GM12873 (cell line): ENCODE results near the gene CUL4B.

ENCODE experiments used
- TF ChIP-seq, protein P1 (sequence below): IDR thresholded peaks from 2 replicates; pipeline ENCODE4 v1.5.1; 2012; ENCODE audit warnings: low read depth, mild to moderate bottlenecking, moderate library complexity, low read length, control low read depth; ENCODE audit not compliant: insufficient read depth; ENCODE audit errors: missing control alignments

CUL4B gene

DNA sequence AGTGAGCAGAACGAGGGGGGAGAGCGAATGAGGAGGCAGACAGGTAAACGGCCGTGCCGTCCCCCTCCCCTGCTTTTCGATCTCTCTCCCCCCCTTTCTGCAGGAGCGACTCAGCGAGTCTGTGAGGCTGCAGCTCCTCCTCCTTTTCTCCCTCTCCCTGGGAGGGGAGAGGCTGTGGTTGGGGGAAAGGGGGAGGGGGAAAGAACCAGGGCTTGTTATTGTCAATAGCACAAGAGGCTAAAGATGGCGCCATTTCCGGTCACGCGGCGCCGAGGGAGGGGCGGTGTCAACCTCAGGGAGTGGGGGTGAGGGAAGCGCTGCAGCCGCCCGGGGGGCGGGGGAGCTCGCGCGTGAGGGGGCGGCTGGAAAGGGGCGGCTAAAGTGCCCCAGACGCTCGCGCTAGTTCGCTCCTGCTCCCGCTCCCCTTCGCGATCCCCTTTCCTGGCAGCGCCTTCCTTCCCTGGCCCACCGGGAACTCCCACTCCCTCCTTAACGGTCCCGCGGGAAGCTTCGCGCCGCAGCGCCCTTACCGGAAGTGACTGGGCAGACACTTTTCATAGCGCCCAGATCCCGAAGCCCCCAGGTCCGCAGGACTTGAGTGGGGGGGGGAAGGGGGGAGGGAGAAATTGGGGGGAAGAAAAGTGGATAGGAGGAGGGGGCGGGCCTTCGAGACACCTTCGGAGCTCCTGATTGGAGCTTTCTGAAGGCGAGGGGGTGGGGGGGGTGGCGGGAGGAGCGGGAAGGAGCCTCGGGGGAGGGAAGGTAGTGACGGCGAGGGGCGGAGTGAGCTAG lies at the start of gene CUL4B:
Gene CUL4B, minus strand, starts transcription at position 121 of the 792 bp plus-strand sequence. CDS start 324 bp downstream, outside the sequence.
- TF ChIP-seq, protein P1, sequence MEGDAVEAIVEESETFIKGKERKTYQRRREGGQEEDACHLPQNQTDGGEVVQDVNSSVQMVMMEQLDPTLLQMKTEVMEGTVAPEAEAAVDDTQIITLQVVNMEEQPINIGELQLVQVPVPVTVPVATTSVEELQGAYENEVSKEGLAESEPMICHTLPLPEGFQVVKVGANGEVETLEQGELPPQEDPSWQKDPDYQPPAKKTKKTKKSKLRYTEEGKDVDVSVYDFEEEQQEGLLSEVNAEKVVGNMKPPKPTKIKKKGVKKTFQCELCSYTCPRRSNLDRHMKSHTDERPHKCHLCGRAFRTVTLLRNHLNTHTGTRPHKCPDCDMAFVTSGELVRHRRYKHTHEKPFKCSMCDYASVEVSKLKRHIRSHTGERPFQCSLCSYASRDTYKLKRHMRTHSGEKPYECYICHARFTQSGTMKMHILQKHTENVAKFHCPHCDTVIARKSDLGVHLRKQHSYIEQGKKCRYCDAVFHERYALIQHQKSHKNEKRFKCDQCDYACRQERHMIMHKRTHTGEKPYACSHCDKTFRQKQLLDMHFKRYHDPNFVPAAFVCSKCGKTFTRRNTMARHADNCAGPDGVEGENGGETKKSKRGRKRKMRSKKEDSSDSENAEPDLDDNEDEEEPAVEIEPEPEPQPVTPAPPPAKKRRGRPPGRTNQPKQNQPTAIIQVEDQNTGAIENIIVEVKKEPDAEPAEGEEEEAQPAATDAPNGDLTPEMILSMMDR = no peak

DNA sequence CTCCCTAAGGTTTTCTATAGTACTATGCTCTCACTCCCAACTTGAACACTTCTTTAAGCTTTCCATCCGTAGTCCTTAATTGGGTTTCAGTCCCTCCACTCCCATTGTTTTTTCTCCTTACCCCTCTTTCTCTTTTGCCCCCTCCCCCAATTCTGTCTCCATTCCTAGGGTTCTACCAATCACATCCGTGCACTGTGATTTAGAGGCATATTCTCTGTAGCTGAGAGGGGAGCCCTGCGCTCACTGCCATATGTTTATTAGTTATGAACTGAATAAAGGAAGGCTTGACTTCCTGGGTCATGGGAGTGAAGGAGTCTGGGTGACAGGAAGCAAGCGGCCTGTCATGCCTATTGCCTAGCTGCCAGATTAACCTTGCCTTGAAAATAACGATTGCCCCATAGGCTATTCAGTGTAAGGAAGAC lies 43.6 kb upstream of the CUL4B start:
- TF ChIP-seq, protein P1 = no peak

DNA sequence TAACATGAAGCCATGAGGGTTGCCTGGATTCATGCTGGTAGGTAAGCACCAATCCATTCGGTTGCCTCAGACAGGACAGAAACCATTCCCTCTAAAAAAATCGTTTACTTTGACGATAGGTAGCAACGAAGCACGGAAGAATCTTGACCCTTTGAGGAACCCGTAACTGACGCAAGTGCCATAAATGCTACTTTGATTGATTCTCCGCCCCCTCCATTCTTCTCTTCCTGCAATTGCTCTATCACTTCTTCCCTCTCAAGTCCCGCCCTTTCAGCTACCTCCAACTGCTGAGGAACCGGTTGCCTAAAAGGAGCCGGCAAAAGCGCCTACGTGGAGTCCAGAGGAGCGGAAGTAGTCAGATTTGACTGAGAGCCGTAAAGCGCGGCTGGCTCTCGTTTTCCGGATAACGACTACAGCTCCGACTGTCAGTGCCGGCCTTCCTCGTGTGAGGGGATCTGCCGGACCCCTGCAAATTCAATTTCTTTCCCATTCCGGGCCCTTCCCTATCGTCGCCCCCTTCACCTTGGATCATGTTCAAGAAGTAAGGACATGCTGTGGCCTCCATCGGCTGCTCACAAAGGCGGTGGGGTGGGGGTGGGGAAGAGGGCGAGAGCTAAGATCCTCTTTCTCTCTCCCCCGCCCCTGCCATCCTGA lies 43.1 kb upstream of the CUL4B start, which contains the start of gene MCTS1:
Gene MCTS1, plus strand, starts transcription at position 395 of the 654 bp plus-strand sequence. Its CDS starts 136 bp downstream, at position 531.
- TF ChIP-seq, protein P1 = no peak

DNA sequence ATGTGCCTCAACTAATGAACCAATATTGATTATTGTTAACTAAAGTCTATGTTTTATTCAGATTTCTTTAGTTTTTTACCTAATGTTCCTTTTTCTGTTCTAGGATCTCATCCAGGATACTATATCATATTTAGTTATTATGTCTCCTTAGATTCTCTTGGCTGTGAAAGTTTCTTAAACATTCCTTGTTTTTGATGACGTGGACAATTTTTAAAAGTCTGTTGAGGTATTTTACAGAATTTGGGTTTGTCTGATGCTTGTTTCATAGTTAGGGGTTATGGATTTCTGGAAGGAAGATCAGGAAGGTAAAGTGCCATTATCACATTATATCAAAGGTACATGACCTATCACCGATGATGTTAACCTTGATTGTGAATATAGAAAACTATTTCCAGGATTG lies 24.9 kb upstream of the CUL4B start:
- TF ChIP-seq, protein P1 = no peak

DNA sequence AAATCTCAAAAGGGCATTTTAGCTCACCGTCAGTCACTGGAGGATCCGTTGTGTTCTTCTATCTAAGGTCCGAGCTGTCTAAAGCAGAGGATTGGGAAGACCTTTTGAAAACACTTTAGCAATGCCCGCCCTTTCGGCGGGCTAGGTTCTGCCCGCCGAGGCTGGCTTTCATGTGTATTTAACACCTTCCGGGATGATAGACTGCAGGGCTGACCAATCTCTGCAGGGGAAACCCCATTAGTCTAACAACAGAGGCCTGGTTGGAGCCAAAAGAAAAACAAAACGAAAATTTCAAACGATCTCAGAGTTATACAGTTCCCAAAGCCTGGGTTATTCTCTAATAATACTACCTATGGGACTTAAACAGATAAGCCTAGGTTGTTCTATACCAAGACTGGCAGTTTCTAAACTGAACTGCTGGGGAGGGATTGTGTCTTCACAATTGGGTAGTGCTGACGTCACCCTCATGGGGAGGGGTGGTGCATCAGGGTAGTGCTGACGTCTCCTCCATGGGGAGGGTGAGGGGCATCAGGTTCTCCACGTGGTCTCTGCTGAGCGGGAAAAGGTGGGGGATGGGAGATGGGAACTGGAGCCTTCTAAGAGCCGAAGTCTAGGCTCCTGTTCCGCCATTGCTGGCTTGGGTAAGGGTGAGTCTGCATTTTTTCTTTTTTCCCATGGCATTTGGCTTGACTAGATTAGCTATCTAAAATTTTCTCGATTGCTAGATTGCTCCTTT lies 14.8 kb upstream of the CUL4B start:
- TF ChIP-seq, protein P1 = no peak

DNA sequence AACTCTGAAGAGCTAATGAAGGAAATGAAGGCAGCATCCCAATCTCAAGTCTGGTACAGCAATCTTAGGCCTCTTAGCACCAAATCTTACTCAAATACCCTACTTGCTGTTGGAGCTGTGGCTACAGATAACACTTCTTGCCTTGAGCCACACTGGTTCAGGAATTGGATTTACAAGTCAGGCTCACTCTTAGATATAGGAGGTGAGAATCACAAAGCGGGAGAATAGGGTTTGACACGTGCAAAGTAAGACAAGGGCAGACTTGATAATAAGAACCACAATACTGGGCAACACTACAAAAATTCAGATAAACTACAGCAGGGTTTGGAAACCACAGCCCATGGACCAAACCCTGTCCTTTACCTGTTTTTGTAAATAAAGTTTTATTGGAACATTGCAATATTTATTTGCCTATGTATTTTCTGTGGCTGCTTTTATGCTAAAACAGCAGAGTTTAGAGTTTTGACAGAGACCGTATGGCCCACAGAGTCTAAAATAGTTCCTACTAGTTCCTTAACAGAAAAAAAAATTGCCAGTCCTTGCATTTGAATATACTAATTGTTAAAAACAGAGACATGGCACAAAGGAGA lies 9.3 kb upstream of the CUL4B start:
- TF ChIP-seq, protein P1 = no peak
